H9 (cell line): ENCODE results near the gene DMD. TPM values are rescaled to one million over a fixed set of nuclear protein-coding genes. Genes with fewer than 3 reads are reported as not detected.

Experiments
- DNase-seq: peaks from one replicate; pipeline ENCODE4 v3.0.0-alpha.2; 2017
- H2AFZ ChIP-seq: one replicate; pipeline ENCODE4 v1.6.1; 2013; ENCODE audit warnings: mild to moderate bottlenecking, low read length, control low read depth, moderate library complexity
- H2AK5ac ChIP-seq: 2 replicates; pipeline ENCODE4 v1.6.1; 2013; ENCODE audit warnings: low read length, control low read depth, mixed read lengths; ENCODE audit not compliant: insufficient read length
- H2BK120ac ChIP-seq: one replicate; pipeline ENCODE4 v1.6.1; 2013; ENCODE audit warnings: low read depth, mild to moderate bottlenecking, low read length, control low read depth, inconsistent platforms; ENCODE audit not compliant: poor library complexity, severe bottlenecking
- H2BK12ac ChIP-seq: 2 replicates; pipeline ENCODE4 v1.6.1; 2013; ENCODE audit warnings: low read length, control low read depth, mixed read lengths, low read depth; ENCODE audit not compliant: insufficient read length
- H2BK15ac ChIP-seq: 2 replicates; pipeline ENCODE4 v1.6.1; 2013; ENCODE audit warnings: low read depth, low read length, control low read depth
- H2BK20ac ChIP-seq: one replicate; pipeline ENCODE4 v1.6.1; 2013; ENCODE audit warnings: low read depth, mild to moderate bottlenecking, low read length, control low read depth, inconsistent platforms; ENCODE audit not compliant: poor library complexity, severe bottlenecking
- H2BK5ac ChIP-seq: 2 replicates; pipeline ENCODE4 v1.6.1; 2013; ENCODE audit warnings: low read length, control low read depth, mixed read lengths; ENCODE audit not compliant: insufficient read length
- H3K14ac ChIP-seq: 2 replicates; pipeline ENCODE4 v1.6.1; 2013; ENCODE audit warnings: low read length, control low read depth; ENCODE audit not compliant: insufficient read depth
- H3K18ac ChIP-seq: 2 replicates; pipeline ENCODE4 v1.6.1; 2013; ENCODE audit warnings: low read depth, mild to moderate bottlenecking, mixed read lengths, low read length, control low read depth; ENCODE audit not compliant: insufficient read length
- H3K23ac ChIP-seq: 2 replicates; pipeline ENCODE4 v1.6.1; 2013; ENCODE audit warnings: low read length, control low read depth, mixed read lengths, low read depth; ENCODE audit not compliant: insufficient read length
- H3K23me2 ChIP-seq: 2 replicates; pipeline ENCODE4 v1.6.1; 2013; ENCODE audit warnings: low read depth, mild to moderate bottlenecking, mixed read lengths, low read length, control low read depth; ENCODE audit not compliant: insufficient read length, poor library complexity, severe bottlenecking
- H3K27ac ChIP-seq: 2 replicates; pipeline ENCODE4 v1.5.1; 2013; ENCODE audit warnings: low read length, control low read depth, mixed read lengths, low read depth; ENCODE audit not compliant: insufficient read length
- H3K27me3 ChIP-seq: 2 replicates; pipeline ENCODE4 v1.6.1; 2013; ENCODE audit warnings: low read length, control low read depth, inconsistent platforms; ENCODE audit not compliant: insufficient read depth
- H3K4ac ChIP-seq: 2 replicates; pipeline ENCODE4 v1.6.1; 2013; ENCODE audit warnings: low read depth, mild to moderate bottlenecking, control low read depth, inconsistent platforms, low read length, moderate library complexity
- H3K4me1 ChIP-seq: 2 replicates; pipeline ENCODE4 v1.6.1; 2013; ENCODE audit warnings: low read length, control low read depth, inconsistent platforms; ENCODE audit not compliant: insufficient read depth
- H3K4me2 ChIP-seq: 2 replicates; pipeline ENCODE4 v1.6.1; 2013; ENCODE audit warnings: low read length, control low read depth, mixed read lengths; ENCODE audit not compliant: insufficient read length, insufficient read depth
- H3K56ac ChIP-seq: 2 replicates; pipeline ENCODE4 v1.6.1; 2013; ENCODE audit warnings: low read depth, mild to moderate bottlenecking, mixed read lengths, low read length, control low read depth; ENCODE audit not compliant: insufficient read length
- H3K79me1 ChIP-seq: 2 replicates; pipeline ENCODE4 v1.6.1; 2013; ENCODE audit warnings: low read depth, mild to moderate bottlenecking, moderate library complexity, low read length, control low read depth, inconsistent platforms; ENCODE audit not compliant: insufficient read depth, poor library complexity, severe bottlenecking
- H3K79me2 ChIP-seq: 2 replicates; pipeline ENCODE4 v1.6.1; 2013; ENCODE audit warnings: low read length, control low read depth, inconsistent platforms; ENCODE audit not compliant: insufficient read depth
- H3K9ac ChIP-seq: 2 replicates; pipeline ENCODE4 v1.6.1; 2013; ENCODE audit warnings: low read length, control low read depth, mixed read lengths; ENCODE audit not compliant: insufficient read length; ENCODE audit errors: extremely low read depth
- H3K9me3 ChIP-seq: one replicate; pipeline ENCODE4 v1.6.1; 2013; ENCODE audit warnings: low read depth, low read length, inconsistent platforms; ENCODE audit not compliant: control insufficient read depth
- H3T11ph ChIP-seq: one replicate; pipeline ENCODE4 v1.6.1; 2013; ENCODE audit warnings: mild to moderate bottlenecking, low read length, control low read depth, inconsistent platforms
- H4K20me1 ChIP-seq: one replicate; pipeline ENCODE4 v1.6.1; 2013; ENCODE audit not compliant: control insufficient read depth, insufficient read length, insufficient read depth
- H4K5ac ChIP-seq: 2 replicates; pipeline ENCODE4 v1.6.1; 2013; ENCODE audit warnings: low read depth, mild to moderate bottlenecking, mixed read lengths, low read length, control low read depth; ENCODE audit not compliant: insufficient read length
- H4K8ac ChIP-seq: replicated peaks from 2 replicates; pipeline ENCODE4 v1.6.1; 2013; ENCODE audit warnings: low read length, control low read depth, mixed read lengths, low read depth; ENCODE audit not compliant: insufficient read length
- H4K91ac ChIP-seq: 2 replicates; pipeline ENCODE4 v1.6.1; 2013; ENCODE audit warnings: low read depth, mild to moderate bottlenecking, moderate library complexity, mixed read lengths, low read length, control low read depth; ENCODE audit not compliant: insufficient read length
- H3K27ac Mint-ChIP-seq, 3 experiments: 2 replicates in 2 of 3; 3 replicates in 1 of 3; pipeline ENCODE4 v1.8.0; 2020 to 2021; ENCODE audit warnings: mixed read lengths in 3 of 3, mild to moderate bottlenecking in 1 of 3, moderate library complexity in 1 of 3
- H3K27me3 Mint-ChIP-seq: 2 replicates; pipeline ENCODE4 v1.8.0; 2021; ENCODE audit warnings: low read depth, mild to moderate bottlenecking, moderate library complexity, mixed read lengths
- H3K36me3 Mint-ChIP-seq, 3 experiments: 2 replicates in 2 of 3; 3 replicates in 1 of 3; pipeline ENCODE4 v1.8.0; 2020 to 2021; ENCODE audit warnings: low read depth in 3 of 3, mixed read lengths in 3 of 3; ENCODE audit not compliant: insufficient read depth in 1 of 3
- H3K4me1 Mint-ChIP-seq, 2 experiments: 2 replicates each; pipeline ENCODE4 v1.8.0; 2020; ENCODE audit warnings: mixed read lengths in 2 of 2
- H3K4me3 Mint-ChIP-seq, 2 experiments: 2 replicates in 1 of 2; 3 replicates in 1 of 2; pipeline ENCODE4 v1.8.0; 2020 to 2021; ENCODE audit warnings: mild to moderate bottlenecking in 2 of 2, mixed read lengths in 2 of 2, moderate library complexity in 1 of 2
- H3K9me3 Mint-ChIP-seq, 2 experiments: 2 replicates in 1 of 2; 3 replicates in 1 of 2; pipeline ENCODE4 v1.8.0; 2020; ENCODE audit warnings: mild to moderate bottlenecking in 2 of 2, mixed read lengths in 2 of 2, moderate library complexity in 1 of 2
- WGBS: extraction: QIAGEN DNeasy Blood & Tissue Kit; methylation state at CpG from one replicate; pipeline ENCODE4 v1.1.7; 2013; ENCODE audit warnings: missing lambda C conversion rate, low lambda C conversion rate, mixed read lengths; ENCODE audit not compliant: insufficient read length; ENCODE audit errors: extremely low coverage; 5-methylcytosine and 5-hydroxymethylcytosine counted together
- total RNA-seq: library from RNA; stranded (reverse); gene quantifications from 2 replicates; pipeline ENCODE4 v1.2.1, GENCODE V29; 2021
- TF ChIP-seq, protein P1 (sequence below): fragments of 200-600 bp; sonication (generic); conservative IDR thresholded peaks from 3 replicates; pipeline ENCODE4 v1.8.0; 2021; ENCODE audit warnings: antibody characterized with exemption, mild to moderate bottlenecking

Gene DMD
- total RNA-seq, 1 experiment from 2014 or later, result 3.8 TPM

DNA sequence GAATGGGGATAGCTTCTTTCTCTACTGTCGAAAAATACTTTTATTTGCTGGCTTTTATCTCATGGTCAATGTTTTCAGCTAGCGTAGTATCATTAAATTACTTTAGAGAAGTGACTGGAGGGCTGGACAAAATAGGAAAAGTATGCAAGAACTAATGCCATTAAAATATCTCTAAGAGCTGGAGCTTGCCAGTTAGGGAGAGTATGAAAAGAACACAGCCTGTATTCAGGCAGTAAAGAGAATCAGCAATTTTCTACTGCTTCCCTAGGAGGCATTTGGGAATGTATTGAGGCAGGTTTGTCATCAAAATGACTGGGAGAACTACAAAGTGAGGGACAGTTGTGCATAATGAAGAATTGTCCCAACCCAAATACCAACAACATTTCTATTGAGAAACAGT is 2096.5 kb downstream of the DMD start:
- Mint-ChIP-seq H3K27ac (no peak overlapping the region), H3K36me3 (no peaks in the 10 kb centered on the region; a peak in 1 of 7 replicates), H3K4me3 (no peak overlapping the region), H3K9me3 (peaks cover 48 to 58% of the 10 kb centered on the region in 2 experiments), H3K27me3 (no peaks in the 10 kb centered on the region), H3K4me1 (0 out of 4 replicates have a peak, but pooled peaks cover 0 to 3% of the 10 kb centered on the region in 2 experiments)
- Histone ChIP-seq H4K91ac (no peak overlapping the region), H3K14ac (no peak overlapping the region), H3K23me2 (no peaks in the 10 kb centered on the region), H2AFZ (no peak overlapping the region), H2BK5ac (no peak overlapping the region), H2BK120ac (no peak overlapping the region), H3K27ac (no peak overlapping the region), H2BK20ac (no peak overlapping the region), H4K8ac (no peak overlapping the region), H3K9ac (no peak overlapping the region), H3K23ac (no peak overlapping the region), H2BK15ac (no peak overlapping the region), H3K18ac (no peak overlapping the region), H2AK5ac (no peak overlapping the region), H3K79me2 (no peaks in the 10 kb centered on the region), H3T11ph (no peak overlapping the region), H3K79me1 (no peaks in the 10 kb centered on the region), H4K5ac (no peak overlapping the region), H3K4me1 (no peaks in the 10 kb centered on the region), H3K9me3 (no peaks in the 10 kb centered on the region), H2BK12ac (no peak overlapping the region), H3K56ac (no peak overlapping the region), H4K20me1 (no peaks in the 10 kb centered on the region), H3K27me3 (no peaks in the 10 kb centered on the region), H3K4me2 (no peak overlapping the region), H3K4ac (no peak overlapping the region)
- no peak for DNase-seq
- TF ChIP-seq, protein P1, sequence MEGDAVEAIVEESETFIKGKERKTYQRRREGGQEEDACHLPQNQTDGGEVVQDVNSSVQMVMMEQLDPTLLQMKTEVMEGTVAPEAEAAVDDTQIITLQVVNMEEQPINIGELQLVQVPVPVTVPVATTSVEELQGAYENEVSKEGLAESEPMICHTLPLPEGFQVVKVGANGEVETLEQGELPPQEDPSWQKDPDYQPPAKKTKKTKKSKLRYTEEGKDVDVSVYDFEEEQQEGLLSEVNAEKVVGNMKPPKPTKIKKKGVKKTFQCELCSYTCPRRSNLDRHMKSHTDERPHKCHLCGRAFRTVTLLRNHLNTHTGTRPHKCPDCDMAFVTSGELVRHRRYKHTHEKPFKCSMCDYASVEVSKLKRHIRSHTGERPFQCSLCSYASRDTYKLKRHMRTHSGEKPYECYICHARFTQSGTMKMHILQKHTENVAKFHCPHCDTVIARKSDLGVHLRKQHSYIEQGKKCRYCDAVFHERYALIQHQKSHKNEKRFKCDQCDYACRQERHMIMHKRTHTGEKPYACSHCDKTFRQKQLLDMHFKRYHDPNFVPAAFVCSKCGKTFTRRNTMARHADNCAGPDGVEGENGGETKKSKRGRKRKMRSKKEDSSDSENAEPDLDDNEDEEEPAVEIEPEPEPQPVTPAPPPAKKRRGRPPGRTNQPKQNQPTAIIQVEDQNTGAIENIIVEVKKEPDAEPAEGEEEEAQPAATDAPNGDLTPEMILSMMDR, result no peak
- WGBS, result no CpG with 5 or more reads among the region's 2 CpGs
